ENCODE results near the gene MOSMO.

DNA sequence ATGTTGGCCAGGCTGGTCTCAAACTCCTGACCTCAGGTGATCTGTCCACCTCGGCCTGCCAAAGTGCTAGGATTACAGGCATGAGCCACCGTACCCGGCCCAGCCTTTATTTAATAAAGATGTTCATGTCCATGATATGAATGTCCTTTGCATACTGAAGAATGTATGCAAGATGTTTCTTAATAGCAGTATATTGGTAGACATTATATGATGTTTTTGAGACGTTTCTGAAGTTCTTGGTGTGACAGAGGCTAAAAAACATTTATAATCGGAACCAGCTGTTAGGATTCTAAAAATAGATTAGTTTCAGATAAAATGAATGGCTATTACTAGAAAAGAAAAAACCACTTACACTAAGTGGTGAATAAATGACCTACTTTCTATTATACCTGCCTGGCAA is 18.8 kb upstream of the MOSMO start:
- TF ChIP-seq CTCF (IDR thresholded peaks at IDR 0.05): no peak
- no peak for TF ChIP-seq POLR2A (IDR thresholded peaks at IDR 0.05)
